ENCODE results near the gene PCDHGA4.

- TF ChIP-seq CTCF (IDR thresholded peaks at IDR 0.05) (no peak), EP300 (IDR thresholded peaks at IDR 0.05) (no peak), POLR2AphosphoS5 (IDR thresholded peaks at IDR 0.05) (no peak)
These were observed 43.8 kb downstream of the PCDHGA4 start for GRCh38 chr5:141398608-141399007.
